Measurements from ENCODE around the gene PCID2. TPM values are rescaled to one million over a fixed set of nuclear protein-coding genes. Genes with fewer than 3 reads are reported as not detected.

PCID2 gene
- total RNA-seq, 4 donors from 2014 or later: 21.0 to 47.9 (median 33.6) TPM

- TF ChIP-seq CTCF (IDR thresholded peaks at IDR 0.05): no peak
- no peak for TF ChIP-seq POLR2A (IDR thresholded peaks at IDR 0.05)
Observed at GRCh38 chr13:113172419-113172926, 36.0 kb downstream of the PCID2 start.

GRCh38 chr13:113171250-113172125 is 37.0 kb downstream of the PCID2 start:
- H3K27me3 ChIP-seq: no peaks in the 10 kb centered on the region
- no peak overlapping the region for H3K4me3 ChIP-seq
- H3K27ac ChIP-seq: no peak overlapping the region
- peaks cover 0 to 72% (median 8%) of the 10 kb centered on the region in 3 donors for H3K36me3 ChIP-seq
- no peaks in the 10 kb centered on the region for H3K4me1 ChIP-seq
- WGBS, 2 donors: 76 to 88% methylated on average over 12 to 16 of the region's 34 CpGs
- no peak for DNase-seq
- H3K9me3 ChIP-seq: no peaks in the 10 kb centered on the region
- TF ChIP-seq POLR2A (IDR thresholded peaks at IDR 0.05): no peak
- no peak for TF ChIP-seq CTCF (IDR thresholded peaks at IDR 0.05)
- intact Hi-C loops (cut with DNase I): no loop called here

More at GRCh38 chr13:113172419-113172926, 36.0 kb downstream of the PCID2 start:
- 84 to 92% methylated on average over 5 of the region's 13 CpGs for WGBS, 2 donors
- no peak overlapping the region for H3K4me3 ChIP-seq
- DNase-seq: no peak
- H3K4me1 ChIP-seq: no peaks in the 10 kb centered on the region
- no peaks in the 10 kb centered on the region for H3K27me3 ChIP-seq
- H3K9me3 ChIP-seq: no peaks in the 10 kb centered on the region
- no peak overlapping the region for H3K27ac ChIP-seq
- intact Hi-C loops (cut with DNase I): no loop called here
- H3K36me3 ChIP-seq: peaks cover 0 to 82% (median 11%) of the 10 kb centered on the region in 3 donors

GRCh38 chr13:113170511-113170910 is 38.0 kb downstream of the PCID2 start:
- 72 to 74% methylated on average over 5 of the region's 5 CpGs for WGBS, 2 donors
- Histone ChIP-seq H3K9me3 (no peaks in the 10 kb centered on the region), H3K27ac (no peak overlapping the region), H3K4me3 (no peak overlapping the region), H3K4me1 (no peaks in the 10 kb centered on the region), H3K36me3 (peaks cover 0 to 62% (median 3%) of the 10 kb centered on the region in 3 donors), H3K27me3 (no peaks in the 10 kb centered on the region)
- TF ChIP-seq POLR2A (IDR thresholded peaks at IDR 0.05) (no peak), CTCF (IDR thresholded peaks at IDR 0.05) (no peak)
- no peak for DNase-seq
- intact Hi-C loops (cut with DNase I): no loop called here

GRCh38 chr13:113169277-113170272 is 38.9 kb downstream of the PCID2 start:
- Histone ChIP-seq H3K27ac (no peak overlapping the region), H3K27me3 (no peaks in the 10 kb centered on the region), H3K36me3 (peaks cover 0 to 53% (median 0%) of the 10 kb centered on the region in 3 donors), H3K4me3 (no peak overlapping the region), H3K4me1 (no peaks in the 10 kb centered on the region), H3K9me3 (no peaks in the 10 kb centered on the region)
- 71 to 93% methylated on average over 7 to 13 of the region's 13 CpGs for WGBS, 2 donors
- TF ChIP-seq CTCF (IDR thresholded peaks at IDR 0.05) (no peak), POLR2A (IDR thresholded peaks at IDR 0.05) (no peak)
- DNase-seq: no peak
- intact Hi-C loops (cut with DNase I): no loop called here
